Measurements from ENCODE around the gene ECD.
A peak's percentile ranks its signal among the peaks of the same experiment; 100 is the strongest.

ECD gene

GRCh38 chr10:73096449-73097304 lies 71.1 kb downstream of the ECD start, which contains the start of gene P4HA1:
TSS of gene P4HA1 (minus strand) at chr10:73096866. CDS start at chr10:73074883, 21,983 bp downstream.
- peak; percentile 97 to 98 for DNase-seq (ENCODE audit: low read depth in 2 of 2)

GRCh38 chr10:73096041-73096448 lies 71.8 kb downstream of the ECD start:
- DNase-seq (ENCODE audit: low read depth in 2 of 2), result peak; percentile 60 to 65

- DNase-seq (ENCODE audit: low read depth in 2 of 2), result peak; percentile 19 to 22
Observed at GRCh38 chr10:73095481-73096021, 72.3 kb downstream of the ECD start.

GRCh38 chr10:73094986-73095480 lies 72.8 kb downstream of the ECD start:
- no peak for DNase-seq (ENCODE audit: low read depth in 2 of 2)

GRCh38 chr10:73093922-73094850 lies 73.6 kb downstream of the ECD start:
- no peak for DNase-seq (ENCODE audit: low read depth in 2 of 2)

- DNase-seq (ENCODE audit: low read depth in 2 of 2), result no peak
Observed at GRCh38 chr10:73092830-73093229, 75.0 kb downstream of the ECD start.

- no peak for DNase-seq (ENCODE audit: low read depth in 2 of 2)
Observed at GRCh38 chr10:73088304-73088703, 79.5 kb downstream of the ECD start.

- no peak for DNase-seq (ENCODE audit: low read depth in 2 of 2)
Observed at GRCh38 chr10:73086816-73087215, 81.0 kb downstream of the ECD start.

- DNase-seq (ENCODE audit: low read depth in 2 of 2), result no peak
Observed at GRCh38 chr10:73084209-73084608, 83.6 kb downstream of the ECD start.

Data from stimulated activated CD4-positive, alpha-beta T cell treated with anti-CD3 and anti-CD28 coated beads, Interleukin-4, amount 100 ng/mL, for 48 hours (primary cell).